ENCODE results near the gene ZC3H7A. TPM values are rescaled to one million over a fixed set of nuclear protein-coding genes. Genes with fewer than 3 reads are reported as not detected.
"Not testable (repeated sequence)": the region's sequence is repeated elsewhere in the genome, so short reads cannot be mapped to it uniquely, and the experiment has no call there.

Gene ZC3H7A
- total RNA-seq, 1 experiment from 2014 or later = 63.5 TPM

DNA sequence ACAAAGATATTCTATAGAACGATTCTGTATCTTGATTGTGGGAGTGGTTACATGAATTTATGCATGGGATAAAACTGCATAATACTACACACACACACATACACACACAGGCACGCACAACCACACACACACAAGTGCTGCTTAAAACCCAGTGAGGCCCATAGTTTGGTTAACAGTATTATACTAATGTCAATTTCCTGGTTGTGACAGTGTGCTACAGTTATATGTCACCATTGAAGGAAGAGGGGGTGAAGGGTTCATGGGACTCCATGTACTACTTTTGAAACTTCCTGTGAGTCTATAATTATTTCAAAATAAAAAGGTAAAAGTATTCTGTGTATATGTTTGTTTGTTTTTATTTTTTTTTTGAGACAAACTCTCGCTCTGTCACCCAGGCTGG is 8.1 kb downstream of the ZC3H7A start:
- intact Hi-C loops (cut with micrococcal nuclease; ENCODE audit: unreplicated experiment) = no loop called here
- no peak for TF ChIP-seq EZH2 (IDR thresholded peaks at IDR 0.05; ENCODE audit: low read depth)
- TF ChIP-seq, protein P1, sequence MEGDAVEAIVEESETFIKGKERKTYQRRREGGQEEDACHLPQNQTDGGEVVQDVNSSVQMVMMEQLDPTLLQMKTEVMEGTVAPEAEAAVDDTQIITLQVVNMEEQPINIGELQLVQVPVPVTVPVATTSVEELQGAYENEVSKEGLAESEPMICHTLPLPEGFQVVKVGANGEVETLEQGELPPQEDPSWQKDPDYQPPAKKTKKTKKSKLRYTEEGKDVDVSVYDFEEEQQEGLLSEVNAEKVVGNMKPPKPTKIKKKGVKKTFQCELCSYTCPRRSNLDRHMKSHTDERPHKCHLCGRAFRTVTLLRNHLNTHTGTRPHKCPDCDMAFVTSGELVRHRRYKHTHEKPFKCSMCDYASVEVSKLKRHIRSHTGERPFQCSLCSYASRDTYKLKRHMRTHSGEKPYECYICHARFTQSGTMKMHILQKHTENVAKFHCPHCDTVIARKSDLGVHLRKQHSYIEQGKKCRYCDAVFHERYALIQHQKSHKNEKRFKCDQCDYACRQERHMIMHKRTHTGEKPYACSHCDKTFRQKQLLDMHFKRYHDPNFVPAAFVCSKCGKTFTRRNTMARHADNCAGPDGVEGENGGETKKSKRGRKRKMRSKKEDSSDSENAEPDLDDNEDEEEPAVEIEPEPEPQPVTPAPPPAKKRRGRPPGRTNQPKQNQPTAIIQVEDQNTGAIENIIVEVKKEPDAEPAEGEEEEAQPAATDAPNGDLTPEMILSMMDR (conservative IDR thresholded peaks at IDR 0.05) = no peak
- Histone ChIP-seq H3K4me2 (no peak overlapping the region), H3K36me3 (ENCODE audit: low read depth) (no peaks in the 10 kb centered on the region), H3F3A (ENCODE audit: insufficient read depth, low read depth) (no peaks in the 10 kb centered on the region), H2AFZ (no peak overlapping the region), H3K4me1 (replicated peaks; ENCODE audit: insufficient read depth) (no peaks in the 10 kb centered on the region), H3K79me2 (ENCODE audit: low read depth) (peaks cover 82% of the 10 kb centered on the region), H3K27ac (no peak overlapping the region), H3K9me3 (ENCODE audit: insufficient read depth, low read depth) (no peaks in the 10 kb centered on the region), H3K4me3 (no peak overlapping the region), H3K27me3 (ENCODE audit: insufficient read depth, low read depth) (no peaks in the 10 kb centered on the region), H4K20me1 (ENCODE audit: insufficient read depth) (peaks cover 62% of the 10 kb centered on the region), H3K9me2 (ENCODE audit: insufficient read depth) (no peaks in the 10 kb centered on the region)
- POLR2A ChIA-PET (ENCODE audit: unreplicated experiment) = no interaction called here
- CTCF ChIA-PET = no interaction called here
- BruUV-seq (replicated peaks) = no TSS peak
- no peak for DNase-seq

DNA sequence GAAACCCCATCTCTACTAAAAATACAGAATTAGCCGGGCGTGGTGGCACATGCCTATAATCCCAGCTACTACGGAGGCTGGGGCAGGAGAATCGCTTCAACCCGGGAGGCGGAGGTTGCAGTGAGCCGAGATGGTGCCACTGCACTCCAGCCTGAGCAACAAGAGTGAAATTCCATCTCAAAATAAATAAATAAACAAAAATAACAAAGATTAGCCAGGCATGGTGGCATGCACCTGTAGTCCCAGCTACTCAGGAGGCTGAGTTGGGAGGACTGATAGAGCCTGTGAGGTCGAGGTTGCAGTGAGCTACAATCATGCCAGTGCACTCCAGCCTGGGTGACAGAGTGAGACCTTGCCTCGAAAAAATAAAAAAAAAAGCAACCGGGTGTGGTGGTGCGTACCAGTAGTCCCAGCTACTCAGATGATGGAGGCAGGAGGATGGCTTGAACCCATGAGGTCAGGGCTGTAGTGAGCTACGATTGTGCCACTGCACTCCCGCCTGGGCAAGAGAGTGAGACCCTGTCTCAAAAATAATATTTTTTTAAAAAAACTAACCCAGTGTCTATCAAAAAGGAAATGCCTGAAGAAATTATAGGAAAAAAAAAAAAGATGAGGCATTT is 12.0 kb downstream of the ZC3H7A start:
- POLR2A ChIA-PET (ENCODE audit: unreplicated experiment) = interaction anchor here (0.6 kb wide), 2 partner anchors 63 to 1652 kb away, joined by 7 to 13 read pairs; no protein-coding TSS in a partner anchor
- CTCF ChIA-PET, H3K4me2 ChIP-seq: not testable (repeated sequence)

DNA sequence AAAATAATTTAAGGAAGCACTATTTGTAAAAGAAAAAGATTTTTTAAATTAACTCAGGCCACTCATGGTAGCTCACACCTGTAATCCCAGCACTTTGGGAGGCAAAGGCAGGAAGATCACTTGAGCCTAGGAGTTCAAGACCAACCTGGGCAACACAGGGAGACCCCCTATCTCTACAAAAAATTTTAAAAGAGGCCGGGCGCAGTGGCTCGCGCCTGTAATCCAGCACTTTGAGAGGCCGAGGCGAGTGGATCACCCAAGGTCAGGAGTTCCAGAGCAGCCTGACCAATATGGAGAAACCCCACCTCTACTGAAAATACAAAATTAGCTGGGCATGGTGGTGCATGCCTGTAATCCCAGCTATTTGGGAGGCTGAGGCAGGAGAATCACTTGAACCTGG is 12.7 kb downstream of the ZC3H7A start:
- H3K36me3 ChIP-seq (ENCODE audit: low read depth); intact Hi-C loops (cut with micrococcal nuclease; ENCODE audit: unreplicated experiment); DNase-seq; BruUV-seq (replicated peaks); H3K9me2 ChIP-seq (ENCODE audit: insufficient read depth); H2AFZ ChIP-seq; H3K27ac ChIP-seq; H3K4me2 ChIP-seq; H3K4me1 ChIP-seq (replicated peaks; ENCODE audit: insufficient read depth); H3F3A ChIP-seq (ENCODE audit: insufficient read depth, low read depth); H3K4me3 ChIP-seq; H3K9me3 ChIP-seq (ENCODE audit: insufficient read depth, low read depth); H3K27me3 ChIP-seq (ENCODE audit: insufficient read depth, low read depth); CTCF ChIA-PET: not testable (repeated sequence)
- peaks cover 45% of the 10 kb centered on the region for H4K20me1 ChIP-seq (ENCODE audit: insufficient read depth)
- H3K79me2 ChIP-seq (ENCODE audit: low read depth) = peaks cover 49% of the 10 kb centered on the region
- POLR2A ChIA-PET (ENCODE audit: unreplicated experiment) = interaction anchor here (0.6 to 0.7 kb wide), 2 partner anchors 27 to 74 kb away, joined by 3 read pairs; no protein-coding TSS in a partner anchor

More for the DNA sequence above, 12.0 kb downstream of the ZC3H7A start:
- H3K4me3 ChIP-seq; intact Hi-C loops (cut with micrococcal nuclease; ENCODE audit: unreplicated experiment); H2AFZ ChIP-seq; H3K27ac ChIP-seq; H3K36me3 ChIP-seq (ENCODE audit: low read depth); BruUV-seq (replicated peaks); H3K9me3 ChIP-seq (ENCODE audit: insufficient read depth, low read depth); H3K27me3 ChIP-seq (ENCODE audit: insufficient read depth, low read depth); H3K9me2 ChIP-seq (ENCODE audit: insufficient read depth); DNase-seq; H3F3A ChIP-seq (ENCODE audit: insufficient read depth, low read depth); H3K4me1 ChIP-seq (replicated peaks; ENCODE audit: insufficient read depth): not testable (repeated sequence)
- H4K20me1 ChIP-seq (ENCODE audit: insufficient read depth) = peaks cover 49% of the 10 kb centered on the region
- peaks cover 54% of the 10 kb centered on the region for H3K79me2 ChIP-seq (ENCODE audit: low read depth)

DNA sequence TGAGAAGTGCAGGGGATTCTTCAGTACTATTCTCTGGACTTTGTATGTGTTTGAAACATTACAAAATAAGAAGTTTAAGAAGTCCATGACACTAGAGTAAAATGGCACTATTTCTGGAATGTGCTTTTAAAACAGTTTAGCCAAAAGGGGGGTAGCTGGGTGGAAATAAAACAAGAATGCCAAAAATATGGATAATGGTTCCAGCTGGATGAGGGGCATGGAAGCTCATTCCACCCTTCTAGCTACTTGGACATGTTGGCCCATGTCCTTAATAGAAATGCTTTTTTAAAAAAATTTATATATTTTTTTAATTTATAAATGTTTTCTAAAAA is 13.1 kb downstream of the ZC3H7A start:
- Histone ChIP-seq H3K27ac (no peak overlapping the region; the same call in 1 of the 2 replicates), H3K27me3 (ENCODE audit: insufficient read depth, low read depth) (no peaks in the 10 kb centered on the region), H3K4me2 (no peak overlapping the region), H3K9me2 (ENCODE audit: insufficient read depth) (no peaks in the 10 kb centered on the region), H2AFZ (no peak overlapping the region), H3K79me2 (ENCODE audit: low read depth) (peaks cover 45% of the 10 kb centered on the region), H3K36me3 (ENCODE audit: low read depth) (peaks cover 5% of the 10 kb centered on the region; the same call in 1 of the 2 replicates), H3K4me1 (replicated peaks; ENCODE audit: insufficient read depth) (no peaks in the 10 kb centered on the region), H3K4me3 (no peak overlapping the region), H3F3A (ENCODE audit: insufficient read depth, low read depth) (peaks cover 4% of the 10 kb centered on the region; the same call in 1 of the 2 replicates), H3K9me3 (ENCODE audit: insufficient read depth, low read depth) (no peaks in the 10 kb centered on the region), H4K20me1 (ENCODE audit: insufficient read depth) (peaks cover 42% of the 10 kb centered on the region)
- POLR2A ChIA-PET (ENCODE audit: unreplicated experiment) = interaction anchor here (0.6 to 0.7 kb wide), 2 partner anchors 26 to 74 kb away, joined by 3 read pairs; no protein-coding TSS in a partner anchor
- CTCF ChIA-PET = no interaction called here
- no peak for DNase-seq
- TF ChIP-seq, protein P1 (conservative IDR thresholded peaks at IDR 0.05) = no peak
- TF ChIP-seq EZH2 (IDR thresholded peaks at IDR 0.05; ENCODE audit: low read depth) = no peak
- intact Hi-C loops (cut with micrococcal nuclease; ENCODE audit: unreplicated experiment) = no loop called here
- BruUV-seq (replicated peaks) = no TSS peak
